ENCODE measurements around the gene IL32.
"Not testable (repeated sequence)": the region's sequence is repeated elsewhere in the genome, so short reads cannot be mapped to it uniquely, and the experiment has no call there.

Gene IL32

DNA sequence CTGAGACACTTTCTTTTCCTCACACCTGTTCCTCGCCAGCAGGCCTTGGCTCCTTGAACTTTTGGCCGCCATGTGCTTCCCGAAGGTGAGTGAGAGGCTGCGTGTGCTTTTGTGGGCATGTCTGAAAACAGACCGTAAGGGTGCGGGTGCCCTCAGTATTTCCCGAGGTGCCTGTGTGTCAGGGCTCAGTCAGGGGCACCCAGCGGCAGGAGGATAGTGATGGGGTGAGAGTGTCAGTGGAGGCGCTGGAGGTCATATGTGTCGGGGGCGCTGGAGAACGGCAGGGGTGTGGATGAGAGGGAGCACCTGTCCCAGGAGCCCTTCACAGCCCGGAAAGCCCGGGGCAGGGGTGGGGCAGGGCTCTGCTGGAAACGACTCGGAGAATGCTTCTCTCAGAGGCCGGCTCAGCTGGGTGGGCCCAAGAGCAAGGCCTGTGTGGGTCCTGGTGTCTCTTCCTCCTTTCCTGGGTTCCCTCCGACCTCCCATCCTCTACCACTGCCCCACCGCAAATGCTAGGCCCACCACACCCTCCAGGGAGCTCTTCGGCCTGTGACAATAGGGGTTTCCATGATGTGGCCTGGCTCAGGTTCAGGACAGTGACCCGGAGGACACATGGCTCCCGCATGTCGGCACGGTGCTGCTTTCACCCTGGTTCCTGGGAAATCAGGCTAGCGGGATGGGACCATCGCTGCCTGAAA lies 451 bp downstream of the IL32 start:
- Histone ChIP-seq H3K36me3 (ENCODE audit: control insufficient read depth in 1 of 2, insufficient read depth in 2 of 2, low read depth in 1 of 2, low read length in 2 of 2) (peaks cover 0 to 26% of the 10 kb centered on the region in 2 experiments), H3K4me3 (ENCODE audit: insufficient read depth in 1 of 2, low read depth in 1 of 2, low read length in 2 of 2) (peak overlapping the region; percentile 24 to 42), H2AK5ac (ENCODE audit: low read length, severe bottlenecking) (peak overlapping the region; percentile 23), H2BK15ac (ENCODE audit: low read depth, poor library complexity, severe bottlenecking) (no peak overlapping the region), H3K27ac (ENCODE audit: low read length, poor library complexity, severe bottlenecking) (no peak overlapping the region), H3K27me3 (ENCODE audit: control insufficient read depth in 1 of 2, insufficient read depth in 1 of 2, low read length in 2 of 2) (peaks cover 0 to 20% of the 10 kb centered on the region in 2 experiments), H4K8ac (ENCODE audit: low read length) (no peak overlapping the region), H3K79me1 (replicated peaks; ENCODE audit: low read length, poor library complexity, severe bottlenecking) (peaks cover 7% of the 10 kb centered on the region), H3K14ac (ENCODE audit: low read length in 2 of 2) (no peak overlapping the region), H3K23ac (ENCODE audit: low read length in 2 of 2) (no peak overlapping the region), H3K4ac (ENCODE audit: low read depth in 1 of 2, low read length in 2 of 2) (no peak overlapping the region), H2BK120ac (ENCODE audit: low read depth, low read length) (no peak overlapping the region), H4K91ac (ENCODE audit: low read length) (no peak overlapping the region), H3K4me2 (ENCODE audit: low read length, poor library complexity, severe bottlenecking) (peak overlapping the region; percentile 29), H2BK5ac (ENCODE audit: low read depth, low read length, poor library complexity, severe bottlenecking) (no peak overlapping the region), H3K9me3 (ENCODE audit: control insufficient read depth, low read length) (no peaks in the 10 kb centered on the region), H3K9ac (ENCODE audit: low read length) (peak overlapping the region; percentile 65), H3K18ac (ENCODE audit: low read depth in 1 of 2, low read length in 2 of 2) (no peak overlapping the region), H3K4me1 (ENCODE audit: control insufficient read depth, insufficient read depth, low read depth, low read length) (peaks cover 26% of the 10 kb centered on the region), H2AFZ (ENCODE audit: low read depth, low read length) (no peak overlapping the region), H2BK12ac (ENCODE audit: low read length in 2 of 2) (peak overlapping the region in 1 of 2 experiments; percentile 37)
- no peak for DNase-seq
- WGBS = 93% methylated on average over 24 of the region's 26 CpGs

DNA sequence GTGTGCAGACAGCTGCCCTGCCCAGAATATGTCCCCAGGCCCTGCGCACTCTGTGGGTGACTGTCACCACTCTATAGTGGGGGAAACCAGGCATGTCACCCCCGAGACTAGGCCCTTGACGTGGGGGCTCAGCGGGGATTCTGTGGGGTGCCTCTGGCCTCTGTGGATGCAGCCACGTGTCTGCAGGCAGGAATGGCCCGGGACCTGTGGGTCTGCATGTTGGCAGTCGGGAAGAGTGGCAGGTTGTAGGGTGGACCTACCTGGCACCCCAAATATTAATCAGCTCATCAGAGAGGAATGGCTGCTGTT lies 954 bp downstream of the IL32 start:
- H3K4ac ChIP-seq (ENCODE audit: low read depth in 1 of 2, low read length in 2 of 2) = no peak overlapping the region
- peaks cover 0 to 26% of the 10 kb centered on the region in 2 experiments for H3K36me3 ChIP-seq (ENCODE audit: control insufficient read depth in 1 of 2, insufficient read depth in 2 of 2, low read depth in 1 of 2, low read length in 2 of 2)
- peak overlapping the region; percentile 6 for H2AK5ac ChIP-seq (ENCODE audit: low read length, severe bottlenecking)
- H4K8ac ChIP-seq (ENCODE audit: low read length) = no peak overlapping the region
- H3K23ac ChIP-seq (ENCODE audit: low read length in 2 of 2) = no peak overlapping the region
- H2BK5ac ChIP-seq (ENCODE audit: low read depth, low read length, poor library complexity, severe bottlenecking) = no peak overlapping the region
- WGBS = 98% methylated on average over 6 of the region's 7 CpGs
- H3K4me3 ChIP-seq (ENCODE audit: insufficient read depth in 1 of 2, low read depth in 1 of 2, low read length in 2 of 2) = peak overlapping the region in 1 of 2 experiments; percentile 27
- no peak for DNase-seq
- H2AFZ ChIP-seq (ENCODE audit: low read depth, low read length) = no peak overlapping the region
- H3K79me1 ChIP-seq (replicated peaks; ENCODE audit: low read length, poor library complexity, severe bottlenecking) = peaks cover 7% of the 10 kb centered on the region
- peaks cover 0 to 24% of the 10 kb centered on the region in 2 experiments for H3K27me3 ChIP-seq (ENCODE audit: control insufficient read depth in 1 of 2, insufficient read depth in 1 of 2, low read length in 2 of 2)
- H3K27ac ChIP-seq (ENCODE audit: low read length, poor library complexity, severe bottlenecking) = no peak overlapping the region
- peak overlapping the region in 1 of 2 experiments; percentile 37 for H2BK12ac ChIP-seq (ENCODE audit: low read length in 2 of 2)
- H3K9me3 ChIP-seq (ENCODE audit: control insufficient read depth, low read length) = no peaks in the 10 kb centered on the region
- H2BK15ac ChIP-seq (ENCODE audit: low read depth, poor library complexity, severe bottlenecking) = no peak overlapping the region
- no peak overlapping the region for H3K14ac ChIP-seq (ENCODE audit: low read length in 2 of 2)
- H3K4me1 ChIP-seq (ENCODE audit: control insufficient read depth, insufficient read depth, low read depth, low read length) = peaks cover 26% of the 10 kb centered on the region
- no peak overlapping the region for H2BK120ac ChIP-seq (ENCODE audit: low read depth, low read length)
- no peak overlapping the region for H3K9ac ChIP-seq (ENCODE audit: low read length)
- peak overlapping the region; percentile 29 for H3K4me2 ChIP-seq (ENCODE audit: low read length, poor library complexity, severe bottlenecking)
- H4K91ac ChIP-seq (ENCODE audit: low read length) = no peak overlapping the region
- H3K18ac ChIP-seq (ENCODE audit: low read depth in 1 of 2, low read length in 2 of 2) = no peak overlapping the region

DNA sequence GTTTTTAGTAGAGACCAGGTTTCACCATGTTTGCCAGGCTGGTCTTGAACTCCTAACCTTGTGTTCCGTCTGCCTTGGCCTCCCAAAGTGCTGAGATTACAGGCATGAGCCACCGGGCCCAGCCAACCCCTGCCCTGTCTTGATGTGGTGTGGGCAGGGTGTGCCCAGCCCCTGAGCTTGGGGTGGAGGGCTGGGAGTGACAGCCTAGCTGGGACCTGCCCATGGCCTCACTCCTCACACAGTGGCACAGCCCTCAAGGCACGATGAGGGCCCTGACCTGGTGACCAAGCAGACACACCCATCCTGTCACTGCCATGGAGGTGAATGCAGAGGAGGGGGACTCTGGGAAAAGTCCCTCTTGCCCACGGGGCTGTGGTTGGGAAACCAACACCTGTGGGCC lies 3.0 kb downstream of the IL32 start:
- no peak overlapping the region for H2BK15ac ChIP-seq (ENCODE audit: low read depth, poor library complexity, severe bottlenecking)
- no peak overlapping the region for H2AFZ ChIP-seq (ENCODE audit: low read depth, low read length)
- H2BK12ac ChIP-seq (ENCODE audit: low read length in 2 of 2) = no peak overlapping the region
- H3K27me3 ChIP-seq (ENCODE audit: control insufficient read depth in 1 of 2, insufficient read depth in 1 of 2, low read length in 2 of 2) = peaks cover 1 to 26% of the 10 kb centered on the region in 2 experiments
- no peak overlapping the region for H3K4ac ChIP-seq (ENCODE audit: low read depth in 1 of 2, low read length in 2 of 2)
- peaks cover 0 to 26% of the 10 kb centered on the region in 2 experiments for H3K36me3 ChIP-seq (ENCODE audit: control insufficient read depth in 1 of 2, insufficient read depth in 2 of 2, low read depth in 1 of 2, low read length in 2 of 2)
- no peaks in the 10 kb centered on the region for H3K9me3 ChIP-seq (ENCODE audit: control insufficient read depth, low read length)
- no peak overlapping the region for H2AK5ac ChIP-seq (ENCODE audit: low read length, severe bottlenecking)
- H3K27ac ChIP-seq (ENCODE audit: low read length, poor library complexity, severe bottlenecking) = no peak overlapping the region
- H2BK5ac ChIP-seq (ENCODE audit: low read depth, low read length, poor library complexity, severe bottlenecking) = no peak overlapping the region
- H3K18ac ChIP-seq (ENCODE audit: low read depth in 1 of 2, low read length in 2 of 2) = no peak overlapping the region
- H4K91ac ChIP-seq (ENCODE audit: low read length) = peak overlapping the region; percentile 70
- no peak overlapping the region for H3K4me3 ChIP-seq (ENCODE audit: insufficient read depth in 1 of 2, low read depth in 1 of 2, low read length in 2 of 2)
- H2BK120ac ChIP-seq (ENCODE audit: low read depth, low read length) = no peak overlapping the region
- no peak for DNase-seq
- 81% methylated on average over 2 of the region's 4 CpGs for WGBS
- no peak overlapping the region for H3K9ac ChIP-seq (ENCODE audit: low read length)
- no peak overlapping the region for H3K23ac ChIP-seq (ENCODE audit: low read length in 2 of 2)
- H4K8ac ChIP-seq (ENCODE audit: low read length) = no peak overlapping the region
- no peak overlapping the region for H3K4me2 ChIP-seq (ENCODE audit: low read length, poor library complexity, severe bottlenecking)
- H3K14ac ChIP-seq (ENCODE audit: low read length in 2 of 2) = no peak overlapping the region
- H3K4me1 ChIP-seq (ENCODE audit: control insufficient read depth, insufficient read depth, low read depth, low read length) = peaks cover 26% of the 10 kb centered on the region
- H3K79me1 ChIP-seq (replicated peaks; ENCODE audit: low read length, poor library complexity, severe bottlenecking) = peaks cover 7% of the 10 kb centered on the region

DNA sequence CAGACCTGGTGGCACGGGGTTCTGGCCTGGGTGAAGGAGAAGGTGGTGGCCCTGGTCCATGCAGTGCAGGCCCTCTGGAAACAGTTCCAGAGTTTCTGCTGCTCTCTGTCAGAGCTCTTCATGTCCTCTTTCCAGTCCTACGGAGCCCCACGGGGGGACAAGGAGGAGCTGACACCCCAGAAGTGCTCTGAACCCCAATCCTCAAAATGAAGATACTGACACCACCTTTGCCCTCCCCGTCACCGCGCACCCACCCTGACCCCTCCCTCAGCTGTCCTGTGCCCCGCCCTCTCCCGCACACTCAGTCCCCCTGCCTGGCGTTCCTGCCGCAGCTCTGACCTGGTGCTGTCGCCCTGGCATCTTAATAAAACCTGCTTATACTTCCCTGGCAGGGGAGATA lies 3.7 kb downstream of the IL32 start:
- not testable (repeated sequence) for DNase-seq; H3K4ac ChIP-seq (ENCODE audit: low read depth in 1 of 2, low read length in 2 of 2); H2BK120ac ChIP-seq (ENCODE audit: low read depth, low read length); H3K9me3 ChIP-seq (ENCODE audit: control insufficient read depth, low read length); H2BK15ac ChIP-seq (ENCODE audit: low read depth, poor library complexity, severe bottlenecking); H3K14ac ChIP-seq (ENCODE audit: low read length in 2 of 2); H4K8ac ChIP-seq (ENCODE audit: low read length); H2BK5ac ChIP-seq (ENCODE audit: low read depth, low read length, poor library complexity, severe bottlenecking); H4K91ac ChIP-seq (ENCODE audit: low read length); H3K23ac ChIP-seq (ENCODE audit: low read length in 2 of 2); H3K27ac ChIP-seq (ENCODE audit: low read length, poor library complexity, severe bottlenecking); H2AK5ac ChIP-seq (ENCODE audit: low read length, severe bottlenecking); H3K18ac ChIP-seq (ENCODE audit: low read depth in 1 of 2, low read length in 2 of 2); H2BK12ac ChIP-seq (ENCODE audit: low read length in 2 of 2); H3K4me2 ChIP-seq (ENCODE audit: low read length, poor library complexity, severe bottlenecking); H3K79me1 ChIP-seq (replicated peaks; ENCODE audit: low read length, poor library complexity, severe bottlenecking); H3K9ac ChIP-seq (ENCODE audit: low read length); H3K4me3 ChIP-seq (ENCODE audit: insufficient read depth in 1 of 2, low read depth in 1 of 2, low read length in 2 of 2); H2AFZ ChIP-seq (ENCODE audit: low read depth, low read length)
- H3K36me3 ChIP-seq (ENCODE audit: control insufficient read depth in 1 of 2, insufficient read depth in 2 of 2, low read depth in 1 of 2, low read length in 2 of 2) = peaks cover 0 to 26% of the 10 kb centered on the region in 2 experiments
- 92% methylated on average over 10 of the region's 11 CpGs for WGBS
- H3K27me3 ChIP-seq (ENCODE audit: control insufficient read depth in 1 of 2, insufficient read depth in 1 of 2, low read length in 2 of 2) = peaks cover 8 to 27% of the 10 kb centered on the region in 2 experiments
- peaks cover 26% of the 10 kb centered on the region for H3K4me1 ChIP-seq (ENCODE audit: control insufficient read depth, insufficient read depth, low read depth, low read length)
